Gastrocnemius medialis (tissue), 4 donors: Measurements from ENCODE around the gene BIRC2. TPM values are rescaled to one million over a fixed set of nuclear protein-coding genes. Genes with fewer than 3 reads are reported as not detected.

Experiments used
- ATAC-seq, 2 donors: fragments of 150-250 bp; one replicate each; pipeline ENCODE4 v1.9.1; 2016
- DNase-seq, 2 donors: peaks; one replicate each; pipeline ENCODE4 v3.0.0-alpha.2; 2019
- H3K27ac ChIP-seq, 4 donors: fragments of 200-600 bp; sonication (generic); 1 replicate in 1 of 4; 2 replicates in 3 of 4; pipeline ENCODE4 v1.5.1; 2016 to 2018; ENCODE audit warnings: mild to moderate bottlenecking in 2 of 4, moderate library complexity in 1 of 4
- H3K27me3 ChIP-seq, 3 donors: fragments of 200-600 bp; sonication (generic) in 2 of 3; 1 replicate in 1 of 3; 2 replicates in 2 of 3; pipeline versions ENCODE4 v1.5.1 to v1.6.0; 2016 to 2019; ENCODE audit warnings: mild to moderate bottlenecking in 1 of 3, moderate library complexity in 1 of 3
- H3K36me3 ChIP-seq, 2 donors: fragments of 200-600 bp; sonication (generic) in 1 of 2; one replicate each; pipeline ENCODE4 v1.5.1; 2017 to 2018
- H3K4me1 ChIP-seq, 2 donors: fragments of 200-600 bp; sonication (generic) in 1 of 2; one replicate each; pipeline ENCODE4 v1.5.1; 2016 to 2017; ENCODE audit warnings: mild to moderate bottlenecking in 2 of 2
- H3K4me3 ChIP-seq, 4 donors: fragments of 200-600 bp; sonication (generic) in 3 of 4; 1 replicate in 1 of 4; 2 replicates in 3 of 4; pipeline ENCODE4 v1.5.1; 2016 to 2019; ENCODE audit warnings: mild to moderate bottlenecking in 2 of 4
- H3K9me3 ChIP-seq, 3 donors: fragments of 200-600 bp; sonication (generic) in 2 of 3; 1 replicate in 1 of 3; 2 replicates in 2 of 3; pipeline ENCODE4 v1.5.1; 2016 to 2019
- CTCF ChIP-seq, 5 experiments: fragments of 450-650 bp in 3 of 5; fragments of 200-600 bp in 2 of 5; sonication (generic) in 2 of 5; IDR thresholded peaks in 4 of 5; conservative IDR thresholded peaks in 1 of 5; 1 replicate in 4 of 5; 2 replicates in 1 of 5; pipeline ENCODE4 v1.5.1; 2016 to 2019; ENCODE audit warnings: antibody characterized with exemption in 5 of 5, mild to moderate bottlenecking in 3 of 5, moderate library complexity in 3 of 5
- POLR2A ChIP-seq, 2 donors: fragments of 450-650 bp; IDR thresholded peaks; one replicate each; pipeline ENCODE4 v1.6.1; 2017; ENCODE audit warnings: antibody characterized with exemption in 2 of 2, mild to moderate bottlenecking in 2 of 2, moderate library complexity in 2 of 2
- in situ Hi-C, 4 donors: fragments of 200-750 bp; cut with MboI; loops; one replicate each; pipeline versions ENCODE4 v1.15.0 to v1.8.0; 2017; ENCODE audit warnings: low sequenced_read_pairs in 4 of 4
- intact Hi-C: fragments of 100-400 bp; cut with DNase I; formaldehyde crosslinking; loops from one replicate; pipeline ENCODE4 v1.15.1; 2023; ENCODE audit warnings: low total_unique reads
- total RNA-seq, 4 donors: library from RNA; depleted of rRNA; stranded (reverse); fragments of >200 nt; gene quantifications; one replicate each; pipeline versions ENCODE4 v1.1.0 to v1.2.3, GENCODE V29; 2016

The BIRC2 gene
- total RNA-seq, 4 donors from 2014 or later = 30.7 to 60.3 (median 46.6) TPM

- Histone ChIP-seq H3K4me3 (no peak overlapping the region), H3K27me3 (no peaks in the 10 kb centered on the region), H3K36me3 (peaks cover 0 to 57% of the 10 kb centered on the region in 2 donors), H3K4me1 (no peaks in the 10 kb centered on the region), H3K9me3 (no peaks in the 10 kb centered on the region), H3K27ac (no peak overlapping the region)
- in situ Hi-C loops = no loop called here
- intact Hi-C loops = no loop called here
- DNase-seq (no peak), ATAC-seq (no peak)
- TF ChIP-seq CTCF (IDR thresholded peaks at IDR 0.05 in 4 of 5, conservative IDR thresholded peaks at IDR 0.05 in 1 of 5) (no peak), POLR2A (IDR thresholded peaks at IDR 0.05) (no peak)
Measured at GRCh38 chr11:102360681-102361080, 13.7 kb downstream of the BIRC2 start.

- DNase-seq (no peak), ATAC-seq (no peak)
- H3K36me3 ChIP-seq = peaks cover 0 to 63% of the 10 kb centered on the region in 2 donors
- TF ChIP-seq POLR2A (IDR thresholded peaks at IDR 0.05) = no peak
- no peak for TF ChIP-seq CTCF (IDR thresholded peaks at IDR 0.05 in 4 of 5, conservative IDR thresholded peaks at IDR 0.05 in 1 of 5)
- in situ Hi-C loops = no loop called here
- H3K27ac ChIP-seq = no peak overlapping the region
- H3K4me1 ChIP-seq = no peaks in the 10 kb centered on the region
- no peak overlapping the region for H3K4me3 ChIP-seq
- no peaks in the 10 kb centered on the region for H3K9me3 ChIP-seq
- intact Hi-C loops = no loop called here
- H3K27me3 ChIP-seq = no peaks in the 10 kb centered on the region
Measured at GRCh38 chr11:102361086-102362031, 14.3 kb downstream of the BIRC2 start.

GRCh38 chr11:102364991-102365390 is 18.0 kb downstream of the BIRC2 start:
- no peaks in the 10 kb centered on the region for H3K4me1 ChIP-seq
- TF ChIP-seq POLR2A (IDR thresholded peaks at IDR 0.05) (no peak), CTCF (IDR thresholded peaks at IDR 0.05 in 4 of 5, conservative IDR thresholded peaks at IDR 0.05 in 1 of 5) (no peak)
- H3K27ac ChIP-seq = no peak overlapping the region
- DNase-seq = no peak
- no peaks in the 10 kb centered on the region for H3K27me3 ChIP-seq
- peaks cover 0 to 78% of the 10 kb centered on the region in 2 donors for H3K36me3 ChIP-seq
- no peak overlapping the region for H3K4me3 ChIP-seq
- in situ Hi-C loops = no loop called here
- H3K9me3 ChIP-seq = no peaks in the 10 kb centered on the region
- intact Hi-C loops = no loop called here
- ATAC-seq = no peak

GRCh38 chr11:102367364-102367763 is 20.4 kb downstream of the BIRC2 start:
- in situ Hi-C loops = no loop called here
- no peaks in the 10 kb centered on the region for H3K27me3 ChIP-seq
- no peak for TF ChIP-seq POLR2A (IDR thresholded peaks at IDR 0.05)
- no peak for TF ChIP-seq CTCF (IDR thresholded peaks at IDR 0.05 in 4 of 5, conservative IDR thresholded peaks at IDR 0.05 in 1 of 5)
- no peak overlapping the region for H3K27ac ChIP-seq
- H3K9me3 ChIP-seq = no peaks in the 10 kb centered on the region
- H3K4me1 ChIP-seq = no peaks in the 10 kb centered on the region
- DNase-seq (no peak), ATAC-seq (no peak)
- no peak overlapping the region for H3K4me3 ChIP-seq
- H3K36me3 ChIP-seq = peaks cover 0 to 61% of the 10 kb centered on the region in 2 donors
- intact Hi-C loops = no loop called here
